T47D (cell line): ENCODE results near the gene STRN3.
A peak's percentile ranks its signal among the peaks of the same experiment; 100 is the strongest.
"Not testable (repeated sequence)": the region's sequence is repeated elsewhere in the genome, so short reads cannot be mapped to it uniquely, and the experiment has no call there.

Source experiments
- DNase-seq, 2 experiments: peaks; one replicate each; pipeline versions ENCODE4 v3.0.0 to v3.0.0-alpha.2; 2011 to 2012; ENCODE audit warnings: low read depth in 1 of 2, low spot score in 1 of 2
- JUND ChIP-seq: IDR thresholded peaks from 2 replicates; pipeline ENCODE4 v1.6.1; 2012; ENCODE audit warnings: low read depth
- in situ Hi-C: cut with HindIII; loops from 2 replicates; pipeline ENCODE4 v1.10.0; 2016; ENCODE audit warnings: low sequenced_read_pairs, low pct_unique_long_range_greater_than_20kb

STRN3 gene

GRCh38 chr14:30928462-30928861 lies 97.7 kb downstream of the STRN3 start:
- no peak for TF ChIP-seq JUND
- in situ Hi-C loops, result no loop called here
- no peak for DNase-seq

- in situ Hi-C loops, result no loop called here
- no peak for DNase-seq
- no peak for TF ChIP-seq JUND
Observed at GRCh38 chr14:30925254-30925653, 100.9 kb downstream of the STRN3 start.

- TF ChIP-seq JUND, result no peak
- no peak for DNase-seq
- in situ Hi-C loops, result no loop called here
Observed at GRCh38 chr14:30921788-30922187, 104.4 kb downstream of the STRN3 start.

- in situ Hi-C loops, result no loop called here
- no peak for DNase-seq
- no peak for TF ChIP-seq JUND
Observed at GRCh38 chr14:30921305-30921704, 104.9 kb downstream of the STRN3 start.

GRCh38 chr14:30915596-30915995 lies 110.6 kb downstream of the STRN3 start:
- no peak for DNase-seq
- in situ Hi-C loops, result no loop called here
- TF ChIP-seq JUND, result no peak

- TF ChIP-seq JUND, result no peak
- in situ Hi-C loops, result no loop called here
- DNase-seq, result no peak
Observed at GRCh38 chr14:30914812-30915211, 111.4 kb downstream of the STRN3 start.

- in situ Hi-C loops, result no loop called here
- TF ChIP-seq JUND, result no peak
- no peak for DNase-seq
Observed at GRCh38 chr14:30908826-30909225, 117.4 kb downstream of the STRN3 start.

- in situ Hi-C loops, result no loop called here
- no peak for DNase-seq
- no peak for TF ChIP-seq JUND
Observed at GRCh38 chr14:30907659-30908057, 118.5 kb downstream of the STRN3 start.

- peak in 1 of 2 experiments; percentile 41 for DNase-seq
- in situ Hi-C loops, result no loop called here
- no peak for TF ChIP-seq JUND
Observed at GRCh38 chr14:30906752-30907658, 119.2 kb downstream of the STRN3 start.

GRCh38 chr14:30903285-30904124 lies 122.7 kb downstream of the STRN3 start:
- in situ Hi-C loops, result no loop called here
- DNase-seq, result no peak
- TF ChIP-seq JUND, result no peak

- DNase-seq, in situ Hi-C loops: not testable (repeated sequence)
Observed at GRCh38 chr14:30897121-30897520, 129.1 kb downstream of the STRN3 start.

- TF ChIP-seq JUND, result no peak
- DNase-seq, result no peak
- in situ Hi-C loops, result no loop called here
Observed at GRCh38 chr14:30896435-30896834, 129.7 kb downstream of the STRN3 start.

- in situ Hi-C loops, result no loop called here
- DNase-seq, result no peak
- no peak for TF ChIP-seq JUND
Observed at GRCh38 chr14:30894923-30895515, 131.2 kb downstream of the STRN3 start.
